Liver (tissue), 9 donors: ENCODE results near the gene SLC27A4. TPM values are rescaled to one million over a fixed set of nuclear protein-coding genes. Genes with fewer than 3 reads are reported as not detected.
A peak's percentile ranks its signal among the peaks of the same experiment; 100 is the strongest.
"Not testable (repeated sequence)": the region's sequence is repeated elsewhere in the genome, so short reads cannot be mapped to it uniquely, and the experiment has no call there.

Source experiments
- DNase-seq: peaks from one replicate; pipeline ENCODE4 v3.0.0-alpha.2; 2017; ENCODE audit warnings: low spot score
- H3K27ac ChIP-seq, 2 donors: one replicate each; pipeline ENCODE4 v1.7.0; 2013; ENCODE audit warnings: inconsistent platforms in 2 of 2, low read length in 2 of 2, control low read depth in 1 of 2, low read depth in 1 of 2, mild to moderate bottlenecking in 1 of 2
- H3K27me3 ChIP-seq, 4 donors: one replicate each; pipeline versions ENCODE4 v1.6.1 to v1.7.0; 2013; ENCODE audit warnings: low read length in 3 of 4, inconsistent platforms in 1 of 4, mild to moderate bottlenecking in 1 of 4, moderate library complexity in 1 of 4; ENCODE audit not compliant: control insufficient read depth in 4 of 4, insufficient read depth in 4 of 4
- H3K36me3 ChIP-seq, 4 donors: one replicate each; pipeline versions ENCODE4 v1.6.1 to v1.7.0; 2013; ENCODE audit warnings: low read length in 3 of 4, mild to moderate bottlenecking in 3 of 4, low read depth in 1 of 4, moderate library complexity in 1 of 4; ENCODE audit not compliant: control insufficient read depth in 4 of 4, insufficient read depth in 3 of 4
- H3K4me1 ChIP-seq, 4 donors: one replicate each; pipeline versions ENCODE4 v1.6.1 to v1.7.0; 2013; ENCODE audit warnings: low read length in 3 of 4, mild to moderate bottlenecking in 3 of 4, moderate library complexity in 1 of 4; ENCODE audit not compliant: control insufficient read depth in 4 of 4, insufficient read depth in 4 of 4
- H3K4me3 ChIP-seq, 3 donors: one replicate each; pipeline versions ENCODE4 v1.6.1 to v1.7.0; 2013; ENCODE audit warnings: low read length in 3 of 3, control low read depth in 1 of 3, low read depth in 1 of 3, mild to moderate bottlenecking in 1 of 3
- H3K9ac ChIP-seq, 2 donors: one replicate each; pipeline ENCODE4 v1.7.0; 2013; ENCODE audit warnings: low read length in 2 of 2, mild to moderate bottlenecking in 2 of 2, moderate library complexity in 2 of 2, control low read depth in 1 of 2, low read depth in 1 of 2
- H3K9me3 ChIP-seq, 4 donors: one replicate each; pipeline versions ENCODE4 v1.6.1 to v1.7.0; 2013; ENCODE audit warnings: low read length in 3 of 4; ENCODE audit not compliant: control insufficient read depth in 4 of 4
- CTCF ChIP-seq: fragments of 150-350 bp; IDR thresholded peaks from 2 replicates; pipeline ENCODE4 v1.5.1; 2017; ENCODE audit warnings: improper control_type of control experiment, low read depth, low read length; ENCODE audit not compliant: missing input control
- FOXA1 ChIP-seq: IDR thresholded peaks from 2 replicates; pipeline ENCODE4 v1.6.1; 2016; ENCODE audit warnings: antibody characterized with exemption
- FOXA2 ChIP-seq: IDR thresholded peaks from 2 replicates; pipeline ENCODE4 v1.6.1; 2016; ENCODE audit warnings: antibody characterized with exemption
- GABPA ChIP-seq, 2 donors: IDR thresholded peaks in 1 of 2; conservative IDR thresholded peaks in 1 of 2; 2 replicates each; pipeline ENCODE4 v1.6.1; 2016; ENCODE audit warnings: antibody characterized with exemption in 2 of 2, mild to moderate bottlenecking in 1 of 2, moderate library complexity in 1 of 2
- HNF4A ChIP-seq, 2 donors: conservative IDR thresholded peaks; 2 replicates each; pipeline ENCODE4 v1.6.1; 2016; ENCODE audit warnings: antibody characterized with exemption in 2 of 2, mild to moderate bottlenecking in 2 of 2
- HNF4G ChIP-seq: IDR thresholded peaks from 2 replicates; pipeline ENCODE4 v1.6.1; 2016; ENCODE audit warnings: antibody characterized with exemption
- JUND ChIP-seq, 2 donors: IDR thresholded peaks; 2 replicates each; pipeline ENCODE4 v1.6.1; 2016; ENCODE audit warnings: antibody characterized with exemption in 2 of 2
- REST ChIP-seq: IDR thresholded peaks from 2 replicates; pipeline ENCODE4 v1.6.1; 2016; ENCODE audit warnings: antibody characterized with exemption, mild to moderate bottlenecking
- RXRA ChIP-seq, 2 donors: IDR thresholded peaks; 2 replicates each; pipeline ENCODE4 v1.6.1; 2017 to 2018; ENCODE audit warnings: antibody characterized with exemption in 2 of 2, mild to moderate bottlenecking in 1 of 2
- SP1 ChIP-seq: IDR thresholded peaks from 2 replicates; pipeline ENCODE4 v1.6.1; 2018; ENCODE audit warnings: antibody characterized with exemption, mild to moderate bottlenecking
- TAF1 ChIP-seq: conservative IDR thresholded peaks from 2 replicates; pipeline ENCODE4 v1.6.1; 2016; ENCODE audit warnings: antibody characterized with exemption, mild to moderate bottlenecking
- YY1 ChIP-seq: IDR thresholded peaks from 2 replicates; pipeline ENCODE4 v1.6.1; 2016; ENCODE audit warnings: antibody characterized with exemption, mild to moderate bottlenecking
- ZBTB33 ChIP-seq: IDR thresholded peaks from 2 replicates; pipeline ENCODE4 v1.6.1; 2016; ENCODE audit warnings: antibody characterized with exemption
- WGBS: extraction: QIAGEN DNeasy Blood & Tissue Kit; methylation state at CpG from one replicate; pipeline ENCODE4 v1.1.7; 2013; 5-methylcytosine and 5-hydroxymethylcytosine counted together
- polyA plus RNA-seq, 2 donors: library from polyadenylated mRNA; stranded (reverse) in 1 of 2; unstranded in 1 of 2; fragments of 200-250 nt in 1 of 2; fragments of >200 nt in 1 of 2; fragmentation: Nextera tagmentation in 1 of 2; extraction: Ambion mirVana in 1 of 2; gene quantifications; one replicate each; pipeline versions ENCODE4 v1.2.1 to v1.2.3, GENCODE V29; 2013 to 2015
- total RNA-seq, 2 donors: library from RNA; depleted of rRNA; stranded (reverse); fragments of >200 nt; gene quantifications; one replicate each; pipeline ENCODE4 v1.2.3, GENCODE V29; 2014
- TF ChIP-seq, protein P1 (sequence below): IDR thresholded peaks from 2 replicates; pipeline ENCODE4 v1.6.1; 2016; ENCODE audit warnings: antibody characterized with exemption
- TF ChIP-seq, protein P2 (sequence below): IDR thresholded peaks from 2 replicates; pipeline ENCODE4 v1.6.1; 2016; ENCODE audit warnings: antibody characterized with exemption
- donor health status: healthy.
- donor health status: healthy.
- donor health status: healthy.
- donor health status: healthy.
- donor health status: healthy.

Gene SLC27A4
- total and polyA plus RNA-seq, 4 donors, result 5.9 to 36.4 (median 14.7) TPM

- H3K4me3 ChIP-seq, DNase-seq, H3K9me3 ChIP-seq, H3K9ac ChIP-seq, H3K27ac ChIP-seq, H3K27me3 ChIP-seq: not testable (repeated sequence)
- 91% methylated on average over 15 of the region's 15 CpGs for WGBS
- H3K4me1 ChIP-seq, result peaks cover 0 to 18% (median 11%) of the 10 kb centered on the region in 4 donors
- peaks cover 2 to 13% (median 4%) of the 10 kb centered on the region in 4 donors for H3K36me3 ChIP-seq
These were observed 1.3 kb upstream of the SLC27A4 start for GRCh38 chr9:128338852-128339614.

- Histone ChIP-seq H3K4me1 (peaks cover 0 to 18% (median 11%) of the 10 kb centered on the region in 4 donors), H3K36me3 (peaks cover 2 to 23% (median 12%) of the 10 kb centered on the region in 4 donors), H3K9me3 (no peaks in the 10 kb centered on the region), H3K27ac (peak overlapping the region; percentile 56 to 72), H3K9ac (peak overlapping the region; percentile 60 to 75), H3K27me3 (no peaks in the 10 kb centered on the region), H3K4me3 (peak overlapping the region; percentile 73 to 82 (median 74))
- DNase-seq, result no peak
- under 1% methylated on average over 48 of the region's 48 CpGs for WGBS
- TF ChIP-seq HNF4G (no peak), FOXA1 (no peak), YY1 (no peak), GABPA (IDR thresholded peaks at IDR 0.05 in 1 of 2, conservative IDR thresholded peaks at IDR 0.05 in 1 of 2) (no peak), HNF4A (conservative IDR thresholded peaks at IDR 0.05) (no peak), RXRA (IDR thresholded peaks at IDR 0.05) (no peak), ZBTB33 (no peak), REST (no peak), JUND (IDR thresholded peaks at IDR 0.05) (no peak), CTCF (no peak), SP1 (no peak), TAF1 (no peak), FOXA2 (no peak)
- TF ChIP-seq, protein P1, sequence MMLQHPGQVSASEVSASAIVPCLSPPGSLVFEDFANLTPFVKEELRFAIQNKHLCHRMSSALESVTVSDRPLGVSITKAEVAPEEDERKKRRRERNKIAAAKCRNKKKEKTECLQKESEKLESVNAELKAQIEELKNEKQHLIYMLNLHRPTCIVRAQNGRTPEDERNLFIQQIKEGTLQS, result no peak
- TF ChIP-seq, protein P2, sequence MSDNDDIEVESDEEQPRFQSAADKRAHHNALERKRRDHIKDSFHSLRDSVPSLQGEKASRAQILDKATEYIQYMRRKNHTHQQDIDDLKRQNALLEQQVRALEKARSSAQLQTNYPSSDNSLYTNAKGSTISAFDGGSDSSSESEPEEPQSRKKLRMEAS, result no peak
These were observed 536 bp downstream of the SLC27A4 start for GRCh38 chr9:128340691-128341434.
